SK-N-SH (cell line): ENCODE results near the gene KCNF1. TPM values are rescaled to one million over a fixed set of nuclear protein-coding genes. Genes with fewer than 3 reads are reported as not detected.

Source experiments
- CTCF ChIA-PET: fragments of 300-600, 350-600 bp; formaldehyde crosslinking; extraction: SDS; loops from one replicate; lab custom pipeline; 2021; lab: Yijun Ruan, JAX
- POLR2A ChIA-PET: fragments of 350-600 bp; sonication (Branson Sonifier 250); formaldehyde crosslinking; extraction: SDS; loops from one replicate; lab custom pipeline; 2020; ENCODE audit warnings: antibody characterized with exemption, inconsistent platforms; lab: Yijun Ruan, JAX
- DNase-seq: peaks from one replicate; pipeline ENCODE4 v3.0.0; 2012
- H2AFZ ChIP-seq: fragments of 200-600 bp; sonication (generic); 2 replicates; pipeline ENCODE4 v1.8.1; 2016; ENCODE audit warnings: antibody characterized with exemption, mild to moderate bottlenecking, low read depth
- H3F3A ChIP-seq: fragments of 200-600 bp; sonication (generic); replicated peaks from 2 replicates; pipeline ENCODE3; 2016; ENCODE audit warnings: antibody characterized with exemption, mild to moderate bottlenecking; ENCODE audit not compliant: insufficient read depth
- H3K27ac ChIP-seq, 2 experiments: fragments of 200-500 bp in 1 of 2; fragments of 200-600 bp in 1 of 2; sonication (Bioruptor generic) in 1 of 2; sonication (generic), shearing (Covaris generic) in 1 of 2; 2 replicates each; pipeline versions ENCODE4 v1.5.1 to v1.6.1; 2014 to 2016; ENCODE audit warnings: low read depth in 2 of 2, inconsistent platforms in 1 of 2, low read length in 1 of 2, mild to moderate bottlenecking in 1 of 2, mixed read lengths in 1 of 2
- H3K27me3 ChIP-seq: fragments of 200-600 bp; sonication (generic), shearing (Covaris generic); 2 replicates; pipeline ENCODE4 v1.6.1; 2016; ENCODE audit warnings: mixed run types; ENCODE audit not compliant: insufficient read depth
- H3K36me3 ChIP-seq, 2 experiments: fragments of 200-500 bp in 1 of 2; fragments of 200-600 bp in 1 of 2; sonication (Bioruptor generic) in 1 of 2; sonication (generic) in 1 of 2; replicated peaks in 1 of 2; 2 replicates each; pipeline versions ENCODE3 to v1.5.1; 2014 to 2016; ENCODE audit warnings: low read length in 1 of 2, mild to moderate bottlenecking in 1 of 2; ENCODE audit not compliant: insufficient read depth in 2 of 2, control insufficient read depth in 1 of 2
- H3K4me1 ChIP-seq, 2 experiments: fragments of 200-500 bp in 1 of 2; fragments of 200-600 bp in 1 of 2; sonication (Bioruptor generic) in 1 of 2; sonication (generic), shearing (Covaris generic) in 1 of 2; 2 replicates each; pipeline versions ENCODE4 v1.5.1 to v1.6.1; 2014 to 2016; ENCODE audit warnings: low read depth in 1 of 2, low read length in 1 of 2, mixed run types in 1 of 2; ENCODE audit not compliant: insufficient read depth in 2 of 2, control insufficient read depth in 1 of 2
- H3K4me2 ChIP-seq: fragments of 200-600 bp; sonication (generic), shearing (Covaris generic); 2 replicates; pipeline ENCODE4 v1.6.1; 2017; ENCODE audit warnings: mixed run types
- H3K4me3 ChIP-seq, 2 experiments: fragments of 200-500 bp in 1 of 2; fragments of 200-600 bp in 1 of 2; sonication (Bioruptor generic) in 1 of 2; sonication (generic), shearing (Covaris generic) in 1 of 2; 2 replicates each; pipeline versions ENCODE4 v1.5.1 to v1.8.1; 2014 to 2016; ENCODE audit warnings: low read depth in 2 of 2, inconsistent platforms in 1 of 2, low read length in 1 of 2, mild to moderate bottlenecking in 1 of 2, mixed read lengths in 1 of 2, moderate library complexity in 1 of 2
- H3K79me2 ChIP-seq: fragments of 200-600 bp; sonication (generic); 2 replicates; pipeline ENCODE4 v1.8.1; 2017; ENCODE audit warnings: mild to moderate bottlenecking; ENCODE audit not compliant: insufficient read depth
- H3K9ac ChIP-seq: fragments of 200-600 bp; sonication (generic); 2 replicates; pipeline ENCODE4 v1.6.1; 2017; ENCODE audit warnings: mixed run types
- H3K9me2 ChIP-seq: fragments of 200-600 bp; sonication (generic); 2 replicates; pipeline ENCODE4 v1.6.1; 2017; ENCODE audit warnings: mixed run types
- H3K9me3 ChIP-seq: fragments of 200-600 bp; sonication (generic); 2 replicates; pipeline ENCODE4 v1.6.1; 2017; ENCODE audit warnings: mixed run types, mild to moderate bottlenecking, moderate library complexity
- H4K20me1 ChIP-seq: fragments of 200-600 bp; sonication (generic); 2 replicates; pipeline ENCODE4 v1.6.1; 2017; ENCODE audit warnings: mild to moderate bottlenecking, mixed run types; ENCODE audit not compliant: insufficient read depth
- CHD2 ChIP-seq: fragments of 150-350 bp; IDR thresholded peaks from 2 replicates; pipeline ENCODE4 v1.6.1; 2018; ENCODE audit warnings: low read length; ENCODE audit not compliant: partially characterized antibody
- EZH2phosphoT487 ChIP-seq: fragments of 200-600 bp; sonication (generic); IDR thresholded peaks from 2 replicates; pipeline ENCODE4 v1.6.1; 2017; ENCODE audit warnings: low read depth, mixed run types, mild to moderate bottlenecking, antibody characterized with exemption, moderate library complexity, borderline replicate concordance
- FOSL2 ChIP-seq: IDR thresholded peaks from 2 replicates; pipeline ENCODE4 v1.4.0; 2012; ENCODE audit warnings: low read depth, mild to moderate bottlenecking, moderate library complexity, borderline replicate concordance
- FOXM1 ChIP-seq: IDR thresholded peaks from 2 replicates; pipeline ENCODE4 v1.4.0; 2012; ENCODE audit warnings: low read depth, mild to moderate bottlenecking
- GATA2 ChIP-seq: sonication (generic); formaldehyde crosslinking; IDR thresholded peaks from 2 replicates; pipeline ENCODE4 v1.5.0; 2020; ENCODE audit warnings: mild to moderate bottlenecking, missing genetic modification reagents
- IRF3 ChIP-seq: fragments of 150-350 bp; IDR thresholded peaks from 2 replicates; pipeline ENCODE4 v1.6.1; 2016; ENCODE audit warnings: mild to moderate bottlenecking, low read depth, low read length
- JUND ChIP-seq: IDR thresholded peaks from 2 replicates; pipeline ENCODE4 v1.4.0; 2012
- MAX ChIP-seq: IDR thresholded peaks from 2 replicates; pipeline ENCODE4 v1.4.0; 2012; ENCODE audit warnings: low read depth
- MEF2A ChIP-seq: IDR thresholded peaks from 2 replicates; pipeline ENCODE4 v1.4.0; 2012; ENCODE audit warnings: low read depth, borderline replicate concordance
- NFIC ChIP-seq: IDR thresholded peaks from 2 replicates; pipeline ENCODE4 v1.4.0; 2012; ENCODE audit warnings: borderline replicate concordance
- RAD21 ChIP-seq: IDR thresholded peaks from 2 replicates; pipeline ENCODE4 v1.6.1; 2012; ENCODE audit warnings: mild to moderate bottlenecking, low read length
- RCOR1 ChIP-seq: fragments of 150-350 bp; IDR thresholded peaks from 2 replicates; pipeline ENCODE4 v1.6.1; 2017; ENCODE audit warnings: antibody characterized with exemption, low read length
- REST ChIP-seq: IDR thresholded peaks from 2 replicates; pipeline ENCODE4 v1.6.1; 2012; ENCODE audit warnings: mild to moderate bottlenecking, low read depth, low read length, moderate library complexity
- RFX5 ChIP-seq: IDR thresholded peaks from 2 replicates; pipeline ENCODE4 v1.6.1; 2012; ENCODE audit warnings: mild to moderate bottlenecking, improper control_type of control experiment, low read length
- SIN3A ChIP-seq: IDR thresholded peaks from 2 replicates; pipeline ENCODE4 v1.6.1; 2012; ENCODE audit warnings: low read depth, mild to moderate bottlenecking, low read length, moderate library complexity, borderline replicate concordance
- SMC3 ChIP-seq: IDR thresholded peaks from 2 replicates; pipeline ENCODE4 v1.6.1; 2012; ENCODE audit warnings: low read depth, low read length, improper control_type of control experiment
- TAF1 ChIP-seq: IDR thresholded peaks from 2 replicates; pipeline ENCODE4 v1.6.1; 2012; ENCODE audit warnings: low read depth, mild to moderate bottlenecking, low read length, moderate library complexity, borderline replicate concordance
- USF2 ChIP-seq: fragments of 150-350 bp; IDR thresholded peaks from 2 replicates; pipeline ENCODE4 v1.6.1; 2017; ENCODE audit warnings: antibody characterized with exemption, low read length, low read depth, borderline replicate concordance
- WGBS: methylation state at CpG from one replicate; pipeline ENCODE4 v1.1.6; 2017; ENCODE audit warnings: low lambda C conversion rate; 5-methylcytosine and 5-hydroxymethylcytosine counted together
- polyA plus RNA-seq, 3 experiments: library from polyadenylated mRNA; depleted of rRNA; stranded (reverse); fragments of >200 nt; gene quantifications; 2 replicates each; pipeline ENCODE4 v1.2.3, GENCODE V29; 2012

The KCNF1 gene
- polyA plus RNA-seq, 1 of the 3 experiments (the other 2 are of a cell fraction): 0.23 TPM

GRCh38 chr2:10873790-10874437 lies 37.8 kb upstream of the KCNF1 start:
- CTCF ChIA-PET: interaction anchor here (0.8 to 5.4 kb wide), 5 partner anchors 10 to 258 kb away, joined by 3 to 22 read pairs (median 13); no protein-coding TSS in a partner anchor
- H3K4me1 ChIP-seq: peaks cover 5 to 8% of the 10 kb centered on the region in 2 experiments; a peak in 3 of 4 replicates
- H3K9ac ChIP-seq: no peak overlapping the region
- no peaks in the 10 kb centered on the region for H4K20me1 ChIP-seq
- H3K79me2 ChIP-seq: no peaks in the 10 kb centered on the region
- H3K27ac ChIP-seq: no peak overlapping the region
- 59% methylated on average over 9 of the region's 9 CpGs for WGBS
- H3K4me3 ChIP-seq: no peak overlapping the region
- POLR2A ChIA-PET: no interaction called here
- peaks cover 10% of the 10 kb centered on the region for H3K9me3 ChIP-seq
- no peak for TF ChIP-seq USF2
- no peak for TF ChIP-seq EZH2phosphoT487
- no peak for TF ChIP-seq TAF1
- no peak for TF ChIP-seq RFX5
- TF ChIP-seq IRF3: no peak
- no peak for TF ChIP-seq MAX
- TF ChIP-seq GATA2 (CRISPR knock-in tag): no peak
- no peak for TF ChIP-seq JUND
- no peak for TF ChIP-seq SMC3
- no peak for TF ChIP-seq MEF2A
- TF ChIP-seq SIN3A: no peak
- no peak for TF ChIP-seq REST
- TF ChIP-seq FOSL2: no peak
- no peak for TF ChIP-seq CHD2
- TF ChIP-seq RCOR1: no peak
- TF ChIP-seq RAD21: no peak
- TF ChIP-seq FOXM1: no peak
- no peak for TF ChIP-seq NFIC
- TF ChIP-seq, all 33 proteins: peak for 0
- Histone ChIP-seq H3K4me2 (no peak overlapping the region), H3F3A (peaks cover 9% of the 10 kb centered on the region), H3K27me3 (no peaks in the 10 kb centered on the region), H2AFZ (peak overlapping the region; percentile 12; the same call in 1 of the 2 replicates), H3K36me3 (no peaks in the 10 kb centered on the region), H3K9me2 (no peaks in the 10 kb centered on the region)
- DNase-seq: no peak
